Neural cell (in vitro differentiated cells): ENCODE results near the gene USP48.

Source experiments
- CTCF ChIP-seq: fragments of 450-650 bp; IDR thresholded peaks from 2 replicates; pipeline ENCODE4 v1.5.1; 2014; ENCODE audit warnings: antibody characterized with exemption, mild to moderate bottlenecking, moderate library complexity; ENCODE audit not compliant: poor library complexity, severe bottlenecking
- EZH2 ChIP-seq: fragments of 200-600, 300-800 bp; shearing (Covaris generic), sonication (generic); IDR thresholded peaks from 2 replicates; pipeline ENCODE4 v1.6.1; 2014; ENCODE audit warnings: antibody characterized with exemption, low read length, borderline replicate concordance, mild to moderate bottlenecking; ENCODE audit not compliant: insufficient read depth, poor library complexity, severe bottlenecking
- MXI1 ChIP-seq: fragments of 450-650 bp; conservative IDR thresholded peaks from 2 replicates; pipeline ENCODE4 v1.6.1; 2014; ENCODE audit warnings: antibody characterized with exemption, mild to moderate bottlenecking; ENCODE audit not compliant: poor library complexity, severe bottlenecking
- POLR2AphosphoS5 ChIP-seq: IDR thresholded peaks from 2 replicates; pipeline ENCODE4 v1.6.1; 2012
- REST ChIP-seq: IDR thresholded peaks from 2 replicates; pipeline ENCODE4 v1.6.1; 2012; ENCODE audit warnings: borderline replicate concordance
- SMC3 ChIP-seq: fragments of 450-650 bp; conservative IDR thresholded peaks from 2 replicates; pipeline ENCODE4 v1.6.1; 2014; ENCODE audit warnings: antibody characterized with exemption, mild to moderate bottlenecking, moderate library complexity; ENCODE audit not compliant: poor library complexity

- TF ChIP-seq CTCF (no peak), POLR2AphosphoS5 (no peak), SMC3 (no peak), MXI1 (no peak), REST (no peak), EZH2 (no peak)
Observed at GRCh38 chr1:21774835-21775549, 8.0 kb downstream of the USP48 start.
